Globus pallidus (tissue), 1 donor: ENCODE measurements around the gene JPT2.
"Not testable (repeated sequence)": the region's sequence is repeated elsewhere in the genome, so short reads cannot be mapped to it uniquely, and the experiment has no call there.

Experiments used
- DNase-seq: peaks from one replicate; pipeline ENCODE4 v3.0.0-alpha.2; 2015; ENCODE audit warnings: low spot score

Gene JPT2

DNA sequence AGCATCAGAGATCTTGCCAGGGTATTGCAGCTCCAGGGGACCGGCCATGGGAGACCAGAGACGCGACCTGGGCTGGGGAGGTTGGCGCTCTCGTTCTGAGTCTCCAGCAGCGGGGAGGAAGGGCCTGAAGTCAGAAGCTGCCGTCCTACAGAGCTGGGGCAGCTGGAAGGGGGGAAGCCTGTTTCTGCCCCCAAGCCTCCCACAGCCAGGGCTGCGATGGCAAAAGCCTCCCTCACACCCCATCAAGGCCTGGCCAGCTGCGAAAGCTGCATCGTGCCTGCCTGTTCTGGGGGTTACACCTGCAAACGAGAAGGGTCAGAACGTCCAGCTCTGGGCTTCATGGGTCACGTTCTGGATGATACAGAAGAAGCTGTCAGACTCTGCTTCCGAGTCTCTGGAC lies 54.0 kb downstream of the JPT2 start:
- DNase-seq = no peak

DNA sequence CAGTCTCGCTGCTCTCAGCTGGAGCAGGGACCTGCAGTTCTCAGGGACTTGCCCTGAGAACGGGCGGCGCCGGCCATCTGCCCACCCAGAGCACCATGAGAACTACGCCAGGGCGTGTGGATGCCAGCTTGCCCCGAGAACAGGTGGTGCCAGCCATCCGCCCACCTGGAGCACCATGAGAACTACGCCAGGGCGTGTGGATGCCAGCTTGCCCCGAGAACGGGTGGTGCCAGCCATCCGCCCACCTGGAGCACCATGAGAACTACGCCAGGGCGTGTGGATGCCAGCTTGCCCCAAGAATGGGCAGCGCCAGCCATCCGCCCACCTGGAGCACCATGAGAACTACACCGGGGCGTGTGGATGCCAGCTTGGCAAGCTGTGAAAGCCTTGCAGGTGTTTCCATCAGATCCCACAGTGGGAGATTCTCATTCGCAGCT lies 54.5 kb downstream of the JPT2 start:
- not testable (repeated sequence) for DNase-seq

DNA sequence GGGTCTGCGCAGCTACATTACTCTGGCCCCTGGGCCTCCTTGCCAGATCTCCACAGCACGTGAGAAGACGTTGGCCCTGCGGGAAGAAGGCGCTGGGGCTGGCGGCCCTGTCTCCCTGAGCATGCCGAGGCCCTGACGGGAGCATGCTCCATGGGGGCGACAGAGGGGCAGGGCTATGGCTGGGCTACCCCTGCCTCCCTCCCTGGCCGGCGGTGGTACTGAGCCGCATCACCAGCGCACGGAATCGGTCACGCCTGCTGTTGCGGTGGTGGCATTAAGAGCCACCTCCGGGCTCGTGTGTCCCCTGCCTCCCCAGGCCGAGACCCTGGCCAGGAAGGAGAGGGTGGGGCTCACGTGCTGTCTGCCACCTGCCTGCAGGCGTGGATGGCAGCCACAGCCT lies 56.0 kb downstream of the JPT2 start:
- DNase-seq = no peak

DNA sequence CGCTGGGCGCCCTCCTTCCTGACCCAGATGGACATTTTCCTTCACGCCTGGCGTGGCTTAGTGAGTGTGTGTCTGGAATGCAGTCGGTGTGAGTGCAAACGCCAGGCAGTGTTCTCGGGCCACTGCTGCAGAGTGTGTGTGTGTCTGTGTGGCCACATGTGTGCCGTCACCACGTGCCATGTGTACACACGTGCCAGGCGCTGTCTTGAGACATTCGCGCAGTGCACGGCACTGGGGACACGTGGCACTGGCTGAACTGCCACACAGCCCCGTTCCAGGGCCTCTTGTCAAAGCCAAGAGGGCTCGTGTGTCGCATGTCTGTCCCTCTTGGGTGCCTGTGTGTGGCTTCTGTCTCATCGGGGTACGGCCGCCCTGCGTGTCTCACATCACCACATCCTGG lies 56.7 kb downstream of the JPT2 start:
- DNase-seq = no peak

DNA sequence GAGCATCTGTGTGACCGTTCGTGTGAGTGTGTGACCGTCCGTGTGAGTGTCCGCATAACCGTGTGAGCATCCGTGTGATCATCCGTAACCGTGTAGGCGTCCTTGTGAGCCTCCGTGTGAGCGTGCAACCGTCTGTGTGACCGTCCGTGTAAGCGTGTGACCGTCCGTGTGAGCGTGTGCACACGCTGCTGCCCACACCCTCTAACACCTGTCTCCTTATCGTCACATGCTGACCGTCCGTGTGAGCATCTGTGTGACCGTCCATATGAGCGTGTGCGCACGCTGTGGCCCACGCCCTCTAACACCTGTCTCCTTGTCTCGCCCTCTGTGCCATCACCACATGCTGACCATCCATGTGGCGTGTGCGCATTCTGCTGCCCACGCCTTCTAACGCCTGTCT lies 62.2 kb downstream of the JPT2 start:
- DNase-seq = no peak

DNA sequence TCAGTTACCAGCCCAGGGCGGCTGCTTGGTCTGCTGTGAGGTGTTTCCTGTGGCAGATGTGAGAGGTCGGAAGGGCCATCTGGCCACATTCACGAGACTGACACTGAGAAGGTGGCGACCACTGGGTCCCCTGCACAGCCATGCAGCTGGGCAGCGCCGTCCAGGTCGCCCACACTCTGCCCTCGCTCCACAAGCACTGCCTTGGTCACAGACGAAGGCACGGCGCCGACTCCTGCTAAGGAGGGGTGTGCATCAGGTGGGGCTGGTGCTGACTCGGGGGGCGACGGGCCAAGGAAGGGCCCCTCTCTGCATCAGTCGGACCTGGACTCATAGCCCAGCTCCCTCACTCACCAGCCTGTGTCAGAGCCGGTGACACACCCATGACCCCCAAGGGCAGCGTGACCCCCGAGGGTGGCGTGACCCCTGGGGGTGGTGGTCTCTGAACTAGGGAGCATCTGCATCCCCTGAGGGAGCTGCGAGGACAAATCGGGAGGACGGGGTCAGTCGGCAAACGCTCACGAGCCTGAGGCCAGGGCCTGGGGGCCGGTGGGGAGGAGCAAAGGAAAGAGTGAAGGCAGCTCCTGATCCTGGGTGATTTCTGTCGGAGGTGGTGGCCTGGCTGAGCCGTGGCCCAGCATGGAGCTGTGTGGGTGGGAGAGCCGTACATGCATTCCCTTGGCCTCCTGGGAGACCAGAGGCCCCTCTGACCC lies 62.9 kb downstream of the JPT2 start:
- no peak for DNase-seq

DNA sequence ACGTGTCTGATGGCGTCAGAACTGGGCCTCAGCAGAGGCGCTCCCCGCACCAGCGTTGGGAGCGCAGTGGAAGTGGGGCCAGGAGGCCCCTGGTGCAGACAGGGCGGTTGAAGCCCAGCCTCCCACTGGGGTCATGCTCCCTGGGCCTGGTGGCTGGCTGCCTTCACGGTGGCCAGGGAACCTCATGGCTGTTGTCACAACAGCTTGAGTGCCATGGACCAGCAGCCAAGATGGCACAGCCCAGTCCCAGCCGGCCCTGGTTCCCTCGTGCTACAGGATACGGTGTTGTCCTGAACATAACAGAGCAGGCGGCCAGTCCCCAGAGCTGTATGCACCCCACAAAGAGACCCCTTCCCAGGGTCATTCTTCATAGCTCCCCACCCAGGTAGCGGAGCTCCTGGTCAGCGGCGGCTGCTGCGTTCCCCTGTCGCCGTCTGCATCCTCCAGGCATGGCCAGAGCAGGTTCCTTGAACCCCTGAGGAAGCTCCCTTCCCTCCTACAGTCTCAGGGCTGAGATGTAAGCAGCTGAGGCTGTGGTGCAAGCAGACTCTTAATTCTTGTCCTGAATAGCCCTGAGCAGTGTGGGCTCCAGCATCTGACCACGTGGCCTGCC lies 63.6 kb downstream of the JPT2 start:
- no peak for DNase-seq

DNA sequence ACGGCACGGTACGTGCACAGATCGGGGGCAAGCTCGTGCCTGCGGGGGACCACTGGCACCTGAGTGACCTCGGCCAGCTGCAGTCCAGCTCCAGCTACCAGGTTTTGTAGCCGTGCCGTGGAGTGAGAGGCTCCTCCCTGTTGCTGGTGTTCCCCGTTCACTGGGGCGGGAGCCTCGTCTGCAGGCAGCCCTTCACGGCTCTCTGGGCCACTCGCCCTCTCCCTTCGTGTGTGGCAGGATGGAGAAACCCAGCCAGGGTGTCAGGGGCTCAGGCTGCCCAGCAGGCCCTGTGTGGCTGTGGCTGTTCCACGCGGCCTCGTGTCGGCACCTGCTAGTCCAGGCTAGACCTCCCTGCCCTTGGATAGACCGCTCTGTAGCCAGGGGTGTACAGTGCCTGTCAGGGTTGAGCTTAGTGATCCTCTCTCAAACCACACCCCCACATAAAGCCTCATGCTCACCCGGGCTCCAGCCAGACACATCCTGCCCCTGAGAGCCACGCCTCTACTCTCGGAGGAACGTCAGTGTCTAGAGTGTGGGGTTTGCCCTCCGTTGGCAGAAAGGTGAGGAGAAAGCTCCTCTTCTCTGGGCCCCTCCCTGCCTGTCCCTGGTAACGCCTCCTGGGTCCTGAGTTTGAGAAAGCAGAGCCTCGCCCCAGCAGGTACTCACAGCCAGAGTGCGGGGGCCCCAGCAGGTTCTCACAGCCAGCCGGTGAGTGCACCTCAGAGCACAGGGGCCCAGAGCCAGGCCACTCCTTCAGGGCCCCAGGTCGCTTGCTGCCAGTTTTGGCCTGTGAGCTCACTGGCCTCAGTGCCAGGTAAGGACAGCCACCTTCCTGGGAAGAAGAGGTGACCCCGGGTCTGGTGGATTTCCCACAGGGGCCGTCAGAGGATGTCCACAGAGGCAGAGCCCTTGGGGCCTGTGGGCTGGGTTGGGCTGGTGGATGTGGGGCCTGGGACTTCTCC lies 65.6 kb downstream of the JPT2 start:
- no peak for DNase-seq

DNA sequence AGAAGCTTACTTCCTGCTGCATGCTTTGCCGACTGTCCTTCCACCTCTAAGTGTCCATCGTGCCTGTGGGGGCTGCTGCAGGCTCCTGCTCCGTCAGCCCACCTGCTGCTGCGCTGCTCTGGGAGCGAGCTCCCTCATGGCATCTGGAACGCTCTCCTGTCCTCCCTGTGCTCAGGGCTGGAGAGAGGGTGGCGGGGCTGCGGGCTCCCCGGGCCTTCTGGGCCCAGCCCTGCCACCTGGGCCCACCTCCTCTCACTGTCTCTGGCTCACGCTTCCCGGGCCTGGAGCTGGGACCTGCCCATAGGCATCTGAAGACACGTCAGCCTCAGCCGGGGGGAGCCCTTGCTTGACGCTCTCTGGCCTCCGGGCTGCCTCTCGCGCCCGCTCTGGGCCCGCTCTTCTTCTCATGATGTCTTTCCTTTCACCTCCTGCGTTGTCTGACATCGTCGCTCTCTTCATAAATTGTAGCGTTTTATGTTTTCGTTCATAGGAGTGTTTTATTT lies 66.3 kb downstream of the JPT2 start:
- no peak for DNase-seq

DNA sequence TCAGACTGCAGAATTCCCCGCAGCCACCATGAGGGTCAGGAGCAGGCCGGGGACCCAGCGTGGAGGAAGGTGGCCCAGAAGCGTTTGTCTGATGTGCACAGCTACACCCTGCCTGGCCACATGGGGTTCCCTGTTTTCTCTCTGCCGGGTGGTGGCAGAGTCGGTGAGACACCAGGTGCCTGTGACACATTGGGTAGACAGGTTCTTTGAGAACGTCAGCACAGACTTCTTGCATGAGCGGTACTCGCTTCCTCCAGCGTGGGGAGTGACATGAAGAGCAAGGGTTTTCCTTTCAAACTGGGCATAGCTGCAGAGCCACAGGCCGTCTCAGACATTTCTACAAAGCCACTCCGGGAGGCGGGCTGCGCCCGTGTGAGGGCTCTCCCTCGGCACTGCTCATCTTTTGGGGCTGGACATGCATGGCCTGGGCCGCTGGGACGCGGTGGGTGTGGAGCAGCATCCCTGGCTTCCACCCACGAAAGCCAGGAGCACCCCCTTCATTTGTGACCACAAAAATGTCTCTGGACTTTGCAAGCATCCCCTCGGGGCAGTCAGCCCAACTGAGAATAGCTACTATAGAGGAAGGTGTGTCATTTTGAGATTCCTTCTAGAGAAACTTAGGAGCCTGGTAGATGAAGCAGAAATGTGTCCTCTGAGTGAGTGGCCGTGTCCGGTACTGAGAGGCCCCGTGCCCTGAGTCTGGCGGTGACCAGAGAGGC lies 67.3 kb downstream of the JPT2 start:
- no peak for DNase-seq

DNA sequence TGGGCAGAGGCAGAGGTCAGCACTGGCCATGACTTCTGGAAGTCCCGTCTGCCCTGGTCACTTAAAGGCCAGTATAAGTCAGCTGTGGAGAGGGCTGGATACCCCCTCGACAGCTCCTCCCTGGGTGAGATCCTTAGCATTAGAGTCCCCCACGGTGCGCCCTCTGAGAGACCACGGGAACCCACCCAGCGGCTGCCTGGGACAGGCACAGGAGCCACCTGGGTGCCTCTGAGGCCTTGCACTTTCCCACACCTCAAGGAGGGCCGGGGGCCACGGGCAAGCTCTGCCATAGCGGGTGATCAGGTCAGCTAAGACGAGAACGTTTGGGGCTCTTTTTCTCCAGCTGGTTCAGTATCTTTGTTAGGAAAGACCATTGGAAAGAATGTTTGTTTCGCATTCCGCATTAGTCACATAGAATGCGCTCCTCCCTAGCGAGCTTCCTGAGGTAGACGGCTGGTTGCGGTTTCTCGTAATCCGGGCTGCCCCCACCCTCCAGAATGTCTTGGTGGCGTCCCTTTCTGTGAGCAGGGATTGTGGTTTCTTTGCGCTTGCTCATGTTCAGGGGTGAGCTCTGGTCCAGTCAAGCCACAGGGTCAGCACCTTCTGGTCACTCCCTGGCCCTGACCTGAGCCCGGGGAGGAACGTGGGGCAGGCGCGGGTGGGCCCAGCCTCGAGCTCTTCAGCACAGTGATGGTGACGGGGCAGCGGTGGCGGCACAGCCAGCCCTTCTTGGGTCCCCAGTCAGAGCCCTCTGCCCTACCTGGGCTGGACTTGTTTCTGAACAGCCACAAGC lies 68.0 kb downstream of the JPT2 start:
- DNase-seq = no peak

DNA sequence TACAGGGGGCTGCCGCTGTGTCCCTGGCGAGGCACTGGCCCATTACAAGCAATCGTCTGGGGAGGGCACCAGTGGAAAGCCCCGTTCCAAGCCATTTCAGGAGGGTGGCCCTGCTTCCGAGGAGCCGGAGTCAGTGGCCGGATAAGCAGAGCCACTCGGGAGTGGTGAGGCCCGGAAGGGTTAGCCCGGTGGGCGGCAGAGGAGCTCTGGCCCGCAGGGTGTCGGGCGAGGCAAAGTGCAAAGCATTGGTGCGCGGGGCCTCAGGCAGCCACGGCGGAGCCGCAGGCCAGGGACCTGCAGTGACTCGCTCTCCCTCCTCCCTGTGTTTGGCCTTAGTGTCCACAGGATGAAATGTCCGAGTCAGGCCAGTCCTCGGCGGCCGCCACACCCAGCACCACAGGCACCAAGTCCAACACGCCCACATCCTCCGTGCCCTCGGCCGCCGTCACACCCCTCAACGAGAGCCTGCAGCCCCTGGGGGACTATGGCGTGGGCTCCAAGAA lies 68.7 kb downstream of the JPT2 start:
- no peak for DNase-seq

DNA sequence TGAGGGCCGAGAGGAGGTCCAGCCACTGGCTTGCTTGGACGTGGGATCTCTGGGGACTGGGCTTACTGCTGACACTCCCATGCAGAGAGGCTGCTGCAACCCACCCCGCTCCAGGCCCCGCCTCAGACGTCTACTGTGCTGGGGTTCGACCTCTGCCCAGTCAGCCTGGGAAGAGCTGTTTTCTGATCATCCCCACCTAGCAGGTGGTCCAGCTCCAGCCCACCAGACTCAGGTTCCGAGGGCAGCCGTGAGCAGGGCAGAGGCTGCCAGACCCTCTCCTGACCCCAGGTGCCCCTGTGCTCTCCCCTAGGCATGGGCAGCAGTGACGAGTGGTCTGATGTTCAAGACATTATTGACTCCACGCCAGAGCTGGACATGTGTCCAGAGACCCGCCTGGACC lies 69.9 kb downstream of the JPT2 start:
- DNase-seq = no peak

DNA sequence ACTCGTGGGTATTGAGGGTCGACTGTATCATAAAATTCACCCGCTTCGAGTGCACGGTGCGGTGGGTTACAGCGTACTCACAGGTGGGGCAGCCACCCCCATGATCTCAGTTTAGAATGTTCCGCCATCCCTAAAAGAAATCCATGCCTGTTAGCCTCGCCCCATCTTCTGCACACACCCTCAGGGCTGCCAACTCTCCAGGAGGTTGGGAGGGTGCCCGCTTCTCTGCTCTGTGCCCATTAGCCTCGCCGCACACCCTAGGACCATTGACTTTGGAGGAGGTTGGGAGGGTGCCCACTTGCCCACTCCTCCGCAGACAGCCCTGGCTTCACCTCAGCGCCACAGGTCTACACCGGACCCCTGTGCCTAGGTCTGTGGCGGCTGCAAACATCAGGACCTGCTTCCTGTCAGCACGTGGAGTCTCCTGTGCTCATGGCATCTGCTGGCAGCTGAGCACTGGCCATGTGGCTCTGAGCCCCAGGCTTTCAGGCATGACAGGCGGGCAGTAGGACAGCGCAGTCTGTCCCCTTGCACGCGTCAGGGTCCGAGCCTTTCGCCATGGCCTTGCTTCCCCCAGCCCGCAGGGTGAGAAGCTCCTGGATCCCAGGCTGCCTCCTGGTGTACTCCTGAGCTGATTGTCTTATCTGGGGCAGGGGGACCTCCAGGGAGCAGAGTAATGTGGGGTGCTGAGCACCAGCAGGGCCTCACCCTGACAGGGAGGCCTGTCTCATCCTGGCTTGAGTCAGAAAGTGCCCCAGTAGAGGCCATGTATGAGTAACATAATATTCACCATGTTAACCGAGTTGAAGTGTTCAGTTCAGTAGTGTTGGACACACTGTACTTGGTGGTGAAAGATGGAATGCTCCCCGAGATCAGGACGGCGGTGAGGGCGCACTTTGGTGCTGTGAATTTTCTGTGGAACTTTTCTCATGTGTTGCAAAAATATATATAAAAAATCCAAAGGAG lies 71.4 kb downstream of the JPT2 start:
- no peak for DNase-seq
